K562 (cell line): ENCODE results near the gene SPATS2. TPM values are rescaled to one million over a fixed set of nuclear protein-coding genes. Genes with fewer than 3 reads are reported as not detected.

Experiments
- CAMTA2 ChIP-seq: fragments of 250-450 bp; sonication (Bioruptor Pico); conservative IDR thresholded peaks from 2 replicates; pipeline ENCODE4 v1.5.1; 2022
- GTF2F1 ChIP-seq: IDR thresholded peaks from 2 replicates; pipeline ENCODE4 v1.6.1; 2011; ENCODE audit warnings: low read depth, low read length, improper control_type of control experiment
- KDM2B ChIP-seq: fragments of 250-450 bp; sonication (Bioruptor Pico); IDR thresholded peaks from 2 replicates; pipeline ENCODE4 v1.8.0; 2021; ENCODE audit warnings: mild to moderate bottlenecking, moderate library complexity
- NFYB ChIP-seq: IDR thresholded peaks from 2 replicates; pipeline ENCODE4 v1.6.1; 2011; ENCODE audit warnings: mild to moderate bottlenecking, moderate library complexity; ENCODE audit not compliant: insufficient read length; ENCODE audit errors: extremely low read depth
- RREB1 ChIP-seq: fragments of 250-450 bp; sonication (Bioruptor Pico); IDR thresholded peaks from 2 replicates; pipeline ENCODE4 v1.4.0; 2020
- SMARCE1 ChIP-seq: fragments of 450-650 bp; IDR thresholded peaks from 2 replicates; pipeline ENCODE4 v1.7.1; 2016; ENCODE audit warnings: mild to moderate bottlenecking
- STAT6 ChIP-seq: sonication (generic); formaldehyde crosslinking; IDR thresholded peaks from 2 replicates; pipeline ENCODE4 v1.8.1; 2023; ENCODE audit warnings: mild to moderate bottlenecking, missing genetic modification reagents
- polyA plus RNA-seq, 8 experiments: library from polyadenylated mRNA; depleted of rRNA in 4 of 8; stranded (reverse) in 5 of 8; unstranded in 3 of 8; fragments of >200 nt; fragmentation: Nextera tagmentation in 2 of 8; fragmentation: Illumina TruSeq in 1 of 8; extraction: Ambion mirVana in 2 of 8; extraction: Trizol in 1 of 8; gene quantifications; 2 replicates each; pipeline versions ENCODE4 v1.2.1 to v1.2.3, GENCODE V29; 2011 to 2014; ENCODE audit warnings: inconsistent platforms in 1 of 8, missing spikeins in 1 of 8
- total RNA-seq, 7 experiments: library from RNA; depleted of rRNA in 6 of 7; stranded (reverse); fragments of >200 nt in 6 of 7; fragmentation: Illumina TruSeq in 2 of 7; extraction: Trizol in 2 of 7; gene quantifications; 2 replicates each; pipeline versions ENCODE4 v1.2.1 to v1.2.3, GENCODE V29; 2011 to 2021; ENCODE audit warnings: low replicate concordance in 1 of 7
- TF ChIP-seq, protein P1 (sequence below): fragments of 250-450 bp; sonication (Bioruptor Pico); IDR thresholded peaks from 2 replicates; pipeline ENCODE4 v1.8.0; 2021; ENCODE audit warnings: borderline replicate concordance, mild to moderate bottlenecking, moderate library complexity; ENCODE audit not compliant: poor library complexity, severe bottlenecking

Gene SPATS2
- total and polyA plus RNA-seq, 9 of the 15 experiments (the other 6 are each of a cell fraction or from before 2014, with no cell fraction given), result 5.4 to 48.2 (median 17.5) TPM

DNA sequence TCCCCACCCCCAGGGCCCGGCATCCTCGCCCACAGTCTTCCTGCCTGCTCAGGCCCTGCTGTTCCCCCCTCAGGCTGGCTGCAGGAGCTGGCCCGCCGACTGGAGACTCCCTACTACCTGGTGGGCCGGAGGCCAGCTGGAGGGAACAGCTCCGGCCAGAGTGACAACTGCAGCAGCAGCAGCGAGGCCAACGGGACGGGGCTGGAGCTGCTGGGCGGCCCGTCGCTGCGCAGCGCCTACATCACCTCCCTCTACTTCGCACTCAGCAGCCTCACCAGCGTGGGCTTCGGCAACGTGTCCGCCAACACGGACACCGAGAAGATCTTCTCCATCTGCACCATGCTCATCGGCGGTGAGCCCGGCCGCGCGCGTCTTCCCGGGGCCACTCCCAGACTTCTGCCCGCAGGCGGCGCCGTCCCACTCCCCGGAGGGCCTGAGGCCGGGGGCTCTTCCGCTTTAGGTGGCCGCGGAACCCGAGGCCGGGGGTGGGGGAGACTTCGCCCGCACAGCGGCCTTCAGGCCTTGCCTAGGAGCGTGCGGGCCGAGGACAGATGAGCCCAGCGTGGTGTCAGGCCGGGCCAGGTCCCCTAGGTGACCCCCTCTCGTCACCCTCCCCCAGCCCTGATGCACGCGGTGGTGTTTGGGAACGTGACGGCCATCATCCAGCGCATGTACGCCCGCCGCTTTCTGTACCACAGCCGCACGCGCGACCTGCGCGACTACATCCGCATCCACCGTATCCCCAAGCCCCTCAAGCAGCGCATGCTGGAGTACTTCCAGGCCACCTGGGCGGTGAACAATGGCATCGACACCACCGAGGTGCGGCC is 181.8 kb downstream of the SPATS2 start (continued):
- no peak for TF ChIP-seq RREB1
- TF ChIP-seq KDM2B (CRISPR knock-in tag), result no peak
- TF ChIP-seq, protein P1, sequence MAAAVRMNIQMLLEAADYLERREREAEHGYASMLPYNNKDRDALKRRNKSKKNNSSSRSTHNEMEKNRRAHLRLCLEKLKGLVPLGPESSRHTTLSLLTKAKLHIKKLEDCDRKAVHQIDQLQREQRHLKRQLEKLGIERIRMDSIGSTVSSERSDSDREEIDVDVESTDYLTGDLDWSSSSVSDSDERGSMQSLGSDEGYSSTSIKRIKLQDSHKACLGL (CRISPR knock-in tag), result no peak
- no peak for TF ChIP-seq GTF2F1
- TF ChIP-seq NFYB, result no peak
- no peak for TF ChIP-seq SMARCE1
- TF ChIP-seq CAMTA2, result no peak
- TF ChIP-seq STAT6 (CRISPR knock-in tag), result no peak
